HepG2 (cell line): ENCODE data around the gene ATP2A3. TPM values are rescaled to one million over a fixed set of nuclear protein-coding genes. Genes with fewer than 3 reads are reported as not detected.

ENCODE experiments used
- CBX2 ChIP-seq, 2 experiments: fragments of 200-600 bp in 1 of 2; sonication (generic); formaldehyde crosslinking in 1 of 2; IDR thresholded peaks; 2 replicates each; pipeline versions ENCODE4 v1.7.0 to v1.8.1; 2018 to 2022; ENCODE audit warnings: low read depth in 2 of 2, low read length in 1 of 2, mild to moderate bottlenecking in 1 of 2, missing genetic modification reagents in 1 of 2
- KAT7 ChIP-seq: IDR thresholded peaks from 2 replicates; pipeline ENCODE4 v1.6.1; 2018; ENCODE audit warnings: borderline replicate concordance, missing compliant biosample characterization
- TSC22D2 ChIP-seq: sonication (generic); formaldehyde crosslinking; IDR thresholded peaks from 2 replicates; pipeline ENCODE4 v1.5.1; 2020; ENCODE audit warnings: missing genetic modification reagents, mild to moderate bottlenecking, borderline replicate concordance
- ZFP37 ChIP-seq: sonication (generic); formaldehyde crosslinking; IDR thresholded peaks from 2 replicates; pipeline ENCODE4 v1.4.0; 2020; ENCODE audit warnings: missing genetic modification reagents, borderline replicate concordance
- ZKSCAN5 ChIP-seq: sonication (generic); formaldehyde crosslinking; IDR thresholded peaks from 2 replicates; pipeline ENCODE4 v1.5.1; 2020; ENCODE audit warnings: mild to moderate bottlenecking, missing genetic modification reagents
- ZSCAN25 ChIP-seq: sonication (generic); formaldehyde crosslinking; IDR thresholded peaks from 2 replicates; pipeline ENCODE4 v1.8.0; 2022; ENCODE audit warnings: mild to moderate bottlenecking, missing genetic modification reagents
- polyA plus RNA-seq, 8 experiments: library from polyadenylated mRNA; depleted of rRNA in 3 of 8; stranded (reverse) in 7 of 8; unstranded in 1 of 8; fragments of >200 nt; fragmentation: Illumina TruSeq in 4 of 8; extraction: Trizol in 4 of 8; gene quantifications; 2 replicates each; pipeline versions ENCODE4 v1.2.1 to v1.2.3, GENCODE V29; 2011 to 2016; ENCODE audit warnings: low read depth in 4 of 8, missing spikeins in 1 of 8, mixed read lengths in 1 of 8; ENCODE audit not compliant: insufficient read depth in 1 of 8
- total RNA-seq, 5 experiments: library from RNA; depleted of rRNA; stranded (reverse); fragments of >200 nt; fragmentation: Illumina TruSeq; extraction: Trizol; gene quantifications; 2 replicates each; pipeline ENCODE4 v1.2.3, GENCODE V29; 2016; ENCODE audit warnings: low read depth in 1 of 5
- TF ChIP-seq, protein P1 (sequence below): sonication (generic); formaldehyde crosslinking; IDR thresholded peaks from 2 replicates; pipeline ENCODE4 v1.4.0; 2020; ENCODE audit warnings: missing genetic modification reagents
- TF ChIP-seq, protein P2 (sequence below): sonication (generic); formaldehyde crosslinking; IDR thresholded peaks from 2 replicates; pipeline ENCODE4 v1.4.0; 2020; ENCODE audit warnings: missing genetic modification reagents

The ATP2A3 gene
- total and polyA plus RNA-seq, 2 of the 13 experiments (the other 11 are each of a cell fraction or from before 2014, with no cell fraction given): 0.07 TPM; not detected in 1

DNA sequence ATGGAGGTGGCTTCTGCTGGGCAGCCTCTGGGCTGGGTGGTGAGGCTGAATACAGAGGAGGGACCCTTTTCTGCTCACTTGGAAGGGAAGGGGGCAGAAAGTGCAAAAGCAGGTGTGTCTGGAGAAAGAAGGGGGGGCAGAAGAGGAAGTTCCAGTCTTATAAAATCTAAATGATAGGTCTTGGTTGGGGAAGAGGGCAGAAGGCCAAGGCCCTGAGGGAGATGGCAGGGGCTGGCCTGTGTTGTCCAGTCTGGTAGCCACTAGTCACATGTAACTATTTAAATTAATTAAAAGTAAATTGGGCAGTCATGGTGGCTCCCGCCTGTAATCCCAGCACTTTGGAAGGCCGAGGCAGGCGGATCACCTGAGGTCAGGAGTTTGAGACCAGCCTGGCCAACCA lies 68.9 kb downstream of the ATP2A3 start (continued):
- TF ChIP-seq, protein P1, sequence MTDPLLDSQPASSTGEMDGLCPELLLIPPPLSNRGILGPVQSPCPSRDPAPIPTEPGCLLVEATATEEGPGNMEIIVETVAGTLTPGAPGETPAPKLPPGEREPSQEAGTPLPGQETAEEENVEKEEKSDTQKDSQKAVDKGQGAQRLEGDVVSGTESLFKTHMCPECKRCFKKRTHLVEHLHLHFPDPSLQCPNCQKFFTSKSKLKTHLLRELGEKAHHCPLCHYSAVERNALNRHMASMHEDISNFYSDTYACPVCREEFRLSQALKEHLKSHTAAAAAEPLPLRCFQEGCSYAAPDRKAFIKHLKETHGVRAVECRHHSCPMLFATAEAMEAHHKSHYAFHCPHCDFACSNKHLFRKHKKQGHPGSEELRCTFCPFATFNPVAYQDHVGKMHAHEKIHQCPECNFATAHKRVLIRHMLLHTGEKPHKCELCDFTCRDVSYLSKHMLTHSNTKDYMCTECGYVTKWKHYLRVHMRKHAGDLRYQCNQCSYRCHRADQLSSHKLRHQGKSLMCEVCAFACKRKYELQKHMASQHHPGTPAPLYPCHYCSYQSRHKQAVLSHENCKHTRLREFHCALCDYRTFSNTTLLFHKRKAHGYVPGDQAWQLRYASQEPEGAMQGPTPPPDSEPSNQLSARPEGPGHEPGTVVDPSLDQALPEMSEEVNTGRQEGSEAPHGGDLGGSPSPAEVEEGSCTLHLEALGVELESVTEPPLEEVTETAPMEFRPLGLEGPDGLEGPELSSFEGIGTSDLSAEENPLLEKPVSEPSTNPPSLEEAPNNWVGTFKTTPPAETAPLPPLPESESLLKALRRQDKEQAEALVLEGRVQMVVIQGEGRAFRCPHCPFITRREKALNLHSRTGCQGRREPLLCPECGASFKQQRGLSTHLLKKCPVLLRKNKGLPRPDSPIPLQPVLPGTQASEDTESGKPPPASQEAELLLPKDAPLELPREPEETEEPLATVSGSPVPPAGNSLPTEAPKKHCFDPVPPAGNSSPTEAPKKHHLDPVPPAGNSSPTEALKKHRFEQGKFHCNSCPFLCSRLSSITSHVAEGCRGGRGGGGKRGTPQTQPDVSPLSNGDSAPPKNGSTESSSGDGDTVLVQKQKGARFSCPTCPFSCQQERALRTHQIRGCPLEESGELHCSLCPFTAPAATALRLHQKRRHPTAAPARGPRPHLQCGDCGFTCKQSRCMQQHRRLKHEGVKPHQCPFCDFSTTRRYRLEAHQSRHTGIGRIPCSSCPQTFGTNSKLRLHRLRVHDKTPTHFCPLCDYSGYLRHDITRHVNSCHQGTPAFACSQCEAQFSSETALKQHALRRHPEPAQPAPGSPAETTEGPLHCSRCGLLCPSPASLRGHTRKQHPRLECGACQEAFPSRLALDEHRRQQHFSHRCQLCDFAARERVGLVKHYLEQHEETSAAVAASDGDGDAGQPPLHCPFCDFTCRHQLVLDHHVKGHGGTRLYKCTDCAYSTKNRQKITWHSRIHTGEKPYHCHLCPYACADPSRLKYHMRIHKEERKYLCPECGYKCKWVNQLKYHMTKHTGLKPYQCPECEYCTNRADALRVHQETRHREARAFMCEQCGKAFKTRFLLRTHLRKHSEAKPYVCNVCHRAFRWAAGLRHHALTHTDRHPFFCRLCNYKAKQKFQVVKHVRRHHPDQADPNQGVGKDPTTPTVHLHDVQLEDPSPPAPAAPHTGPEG (CRISPR knock-in tag): no peak
- TF ChIP-seq ZFP37 (CRISPR knock-in tag) (no peak), CBX2 (IDR thresholded peaks at IDR 0.05; ENCODE audit: low read depth, low read length) (no peak), CBX2 (CRISPR knock-in tag; IDR thresholded peaks at IDR 0.05; ENCODE audit: low read depth) (no peak), KAT7 (no peak), TSC22D2 (CRISPR knock-in tag) (no peak), ZSCAN25 (no peak), ZKSCAN5 (CRISPR knock-in tag) (no peak)
- TF ChIP-seq, protein P2, sequence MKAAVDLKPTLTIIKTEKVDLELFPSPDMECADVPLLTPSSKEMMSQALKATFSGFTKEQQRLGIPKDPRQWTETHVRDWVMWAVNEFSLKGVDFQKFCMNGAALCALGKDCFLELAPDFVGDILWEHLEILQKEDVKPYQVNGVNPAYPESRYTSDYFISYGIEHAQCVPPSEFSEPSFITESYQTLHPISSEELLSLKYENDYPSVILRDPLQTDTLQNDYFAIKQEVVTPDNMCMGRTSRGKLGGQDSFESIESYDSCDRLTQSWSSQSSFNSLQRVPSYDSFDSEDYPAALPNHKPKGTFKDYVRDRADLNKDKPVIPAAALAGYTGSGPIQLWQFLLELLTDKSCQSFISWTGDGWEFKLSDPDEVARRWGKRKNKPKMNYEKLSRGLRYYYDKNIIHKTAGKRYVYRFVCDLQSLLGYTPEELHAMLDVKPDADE (CRISPR knock-in tag): no peak
